ENCODE measurements around the gene SEZ6.

SEZ6 gene

GRCh38 chr17:29000973-29001372 is 4.9 kb downstream of the SEZ6 start:
- DNase-seq: no peak

- no peak for DNase-seq
These were observed 6.6 kb downstream of the SEZ6 start for GRCh38 chr17:28999206-28999605.

- DNase-seq: no peak
These were observed 8.0 kb downstream of the SEZ6 start for GRCh38 chr17:28997806-28998205.

GRCh38 chr17:28996554-28997096 is 9.2 kb downstream of the SEZ6 start:
- no peak for DNase-seq

- no peak for DNase-seq
These were observed 12.0 kb downstream of the SEZ6 start for GRCh38 chr17:28993645-28994426.

- DNase-seq: no peak
These were observed 12.9 kb downstream of the SEZ6 start for GRCh38 chr17:28992625-28993600.

- no peak for DNase-seq
These were observed 13.6 kb downstream of the SEZ6 start for GRCh38 chr17:28992185-28992584.

- no peak for DNase-seq
These were observed 14.1 kb downstream of the SEZ6 start for GRCh38 chr17:28991779-28992178.

- DNase-seq: no peak
These were observed 16.8 kb downstream of the SEZ6 start for GRCh38 chr17:28989028-28989427.

- DNase-seq: no peak
These were observed 17.4 kb downstream of the SEZ6 start for GRCh38 chr17:28988475-28988874.

GRCh38 chr17:28986714-28987655 is 18.8 kb downstream of the SEZ6 start:
- DNase-seq: no peak

GRCh38 chr17:28985950-28986713 is 19.7 kb downstream of the SEZ6 start:
- no peak for DNase-seq

- no peak for DNase-seq
These were observed 22.3 kb downstream of the SEZ6 start for GRCh38 chr17:28983286-28984230.

GRCh38 chr17:28982131-28982793 is 23.6 kb downstream of the SEZ6 start:
- DNase-seq: peak; percentile 27

GRCh38 chr17:28978356-28978964 is 27.4 kb downstream of the SEZ6 start:
- DNase-seq: no peak

- DNase-seq: no peak
These were observed 28.0 kb downstream of the SEZ6 start for GRCh38 chr17:28977659-28978355.

GRCh38 chr17:28975646-28976045 is 30.2 kb downstream of the SEZ6 start:
- no peak for DNase-seq

- DNase-seq: no peak
These were observed 30.8 kb downstream of the SEZ6 start for GRCh38 chr17:28975031-28975430.

GRCh38 chr17:28974451-28974850 is 31.4 kb downstream of the SEZ6 start:
- DNase-seq: no peak
